Brain microvascular endothelial cell (primary cell): Measurements from ENCODE around the gene FAM50B.

Source experiments
- DNase-seq: peaks from one replicate; pipeline ENCODE4 v3.0.0-alpha.2; 2020
- H3K27ac ChIP-seq: fragments of 250-450 bp; sonication (Bioruptor Pico); 2 replicates; pipeline ENCODE4 v1.5.1; 2020; ENCODE audit warnings: mild to moderate bottlenecking, moderate library complexity
- H3K27me3 ChIP-seq: fragments of 250-450 bp; sonication (Bioruptor Pico); replicated peaks from 2 replicates; pipeline ENCODE4 v1.5.1; 2020; ENCODE audit warnings: mild to moderate bottlenecking
- H3K36me3 ChIP-seq: fragments of 250-450 bp; sonication (Bioruptor Pico); replicated peaks from 2 replicates; pipeline ENCODE4 v1.5.1; 2020; ENCODE audit warnings: mild to moderate bottlenecking
- H3K4me3 ChIP-seq: 2 replicates; pipeline ENCODE4 v1.5.1; 2011; ENCODE audit warnings: low read depth, mild to moderate bottlenecking, control low read depth, low read length, moderate library complexity
- in situ Hi-C: cut with HindIII; loops from 2 replicates; pipeline ENCODE4 v1.10.0; 2017; ENCODE audit warnings: low sequenced_read_pairs, low pct_ligation_motif_present
- TF ChIP-seq, protein P1 (sequence below): IDR thresholded peaks from 2 replicates; pipeline ENCODE4 v1.5.1; 2011; ENCODE audit warnings: low read depth, mild to moderate bottlenecking, moderate library complexity, low read length, control low read depth, inconsistent platforms; ENCODE audit errors: missing control alignments

FAM50B gene

DNA sequence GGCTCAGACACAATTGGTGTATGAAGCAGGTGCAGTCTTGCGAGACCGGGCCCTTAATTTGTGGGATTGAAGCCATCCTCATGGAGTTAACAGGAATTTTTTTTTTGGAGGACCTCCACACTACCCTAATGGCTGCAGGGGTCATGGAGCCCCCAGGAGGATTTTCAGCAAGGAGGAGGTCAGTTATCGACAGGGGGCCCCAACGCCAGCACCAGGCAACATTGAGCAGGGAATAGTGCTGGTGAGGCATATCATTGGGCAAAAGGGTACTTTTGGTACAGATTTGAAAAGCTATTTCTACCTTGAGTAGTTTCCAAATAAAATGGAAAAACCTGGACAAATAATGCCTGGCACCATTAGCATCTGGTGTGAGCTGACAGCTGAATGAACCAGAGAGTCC lies 6.7 kb downstream of the FAM50B start:
- TF ChIP-seq, protein P1, sequence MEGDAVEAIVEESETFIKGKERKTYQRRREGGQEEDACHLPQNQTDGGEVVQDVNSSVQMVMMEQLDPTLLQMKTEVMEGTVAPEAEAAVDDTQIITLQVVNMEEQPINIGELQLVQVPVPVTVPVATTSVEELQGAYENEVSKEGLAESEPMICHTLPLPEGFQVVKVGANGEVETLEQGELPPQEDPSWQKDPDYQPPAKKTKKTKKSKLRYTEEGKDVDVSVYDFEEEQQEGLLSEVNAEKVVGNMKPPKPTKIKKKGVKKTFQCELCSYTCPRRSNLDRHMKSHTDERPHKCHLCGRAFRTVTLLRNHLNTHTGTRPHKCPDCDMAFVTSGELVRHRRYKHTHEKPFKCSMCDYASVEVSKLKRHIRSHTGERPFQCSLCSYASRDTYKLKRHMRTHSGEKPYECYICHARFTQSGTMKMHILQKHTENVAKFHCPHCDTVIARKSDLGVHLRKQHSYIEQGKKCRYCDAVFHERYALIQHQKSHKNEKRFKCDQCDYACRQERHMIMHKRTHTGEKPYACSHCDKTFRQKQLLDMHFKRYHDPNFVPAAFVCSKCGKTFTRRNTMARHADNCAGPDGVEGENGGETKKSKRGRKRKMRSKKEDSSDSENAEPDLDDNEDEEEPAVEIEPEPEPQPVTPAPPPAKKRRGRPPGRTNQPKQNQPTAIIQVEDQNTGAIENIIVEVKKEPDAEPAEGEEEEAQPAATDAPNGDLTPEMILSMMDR: no peak
- Histone ChIP-seq H3K36me3 (no peaks in the 10 kb centered on the region), H3K27me3 (no peaks in the 10 kb centered on the region), H3K27ac (no peak overlapping the region), H3K4me3 (no peak overlapping the region)
- DNase-seq: no peak
- in situ Hi-C loops: no loop called here

DNA sequence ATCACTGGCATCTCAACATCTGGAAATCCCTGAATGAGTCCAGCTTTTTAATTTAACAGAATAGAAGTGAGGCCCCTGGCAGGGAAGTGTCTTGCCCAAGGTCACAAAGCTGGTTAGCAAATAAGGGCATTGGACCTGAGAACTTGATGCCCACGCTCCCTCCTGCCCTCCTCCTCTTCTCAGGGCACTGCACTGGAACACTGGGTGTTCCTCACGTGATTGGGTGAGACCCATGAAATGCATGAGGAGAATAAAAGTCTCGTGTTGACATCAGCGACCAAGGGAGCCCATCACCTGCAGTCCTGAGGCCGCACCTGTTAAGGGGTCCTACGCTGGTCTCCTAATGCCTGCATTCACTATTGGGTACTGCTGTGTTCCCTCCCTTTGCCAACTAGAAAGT lies 7.4 kb downstream of the FAM50B start:
- TF ChIP-seq, protein P1: no peak
- no peaks in the 10 kb centered on the region for H3K27me3 ChIP-seq
- no peak for DNase-seq
- no peak overlapping the region for H3K27ac ChIP-seq
- H3K36me3 ChIP-seq: no peaks in the 10 kb centered on the region
- in situ Hi-C loops: no loop called here
- H3K4me3 ChIP-seq: no peak overlapping the region

DNA sequence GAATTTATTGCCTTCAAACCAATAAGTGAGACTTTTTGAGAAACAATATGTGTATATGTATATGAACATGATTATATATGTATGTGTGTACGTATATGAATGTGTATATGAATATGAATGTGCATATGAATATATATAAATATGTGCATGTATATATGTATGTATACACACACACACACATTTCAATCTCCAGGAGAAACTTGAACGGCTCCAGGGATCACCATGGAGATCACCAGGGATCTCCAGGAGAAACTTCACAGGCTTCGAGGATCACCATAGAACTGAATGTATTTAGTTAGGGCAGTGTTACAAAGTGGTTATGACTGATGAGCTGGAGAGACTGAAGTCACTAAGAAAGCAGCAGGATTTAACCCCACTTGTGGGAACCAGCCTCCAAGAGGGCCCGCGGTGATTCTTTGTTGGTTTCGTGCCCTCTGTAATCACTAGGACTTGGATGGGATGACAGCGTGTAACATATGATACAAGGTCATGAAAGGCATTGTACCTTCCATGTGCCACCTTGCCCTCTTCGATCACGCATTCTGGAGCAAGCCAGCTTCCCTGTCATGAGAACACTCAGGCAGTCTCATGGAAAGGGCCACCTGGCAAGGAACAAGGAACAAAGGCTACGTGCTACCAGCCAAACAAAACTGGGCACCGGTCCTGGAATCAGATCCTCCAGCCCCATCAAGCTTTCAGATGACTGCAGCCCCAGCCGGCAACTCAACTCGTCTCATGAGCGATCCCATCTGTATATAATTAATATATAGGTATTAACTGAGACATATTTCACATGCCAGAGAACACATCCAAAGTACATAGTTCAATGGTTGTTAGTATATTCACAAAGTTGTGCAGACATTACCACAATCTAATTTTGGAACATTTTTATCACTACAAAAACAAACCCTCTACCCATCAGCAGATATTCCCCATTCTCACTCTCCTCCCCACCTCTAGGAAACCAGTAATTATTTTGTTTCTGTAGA lies 8.6 kb downstream of the FAM50B start:
- in situ Hi-C loops: no loop called here
- Histone ChIP-seq H3K27ac (no peak overlapping the region), H3K4me3 (no peak overlapping the region), H3K27me3 (no peaks in the 10 kb centered on the region), H3K36me3 (no peaks in the 10 kb centered on the region)
- DNase-seq: no peak
- TF ChIP-seq, protein P1: no peak

DNA sequence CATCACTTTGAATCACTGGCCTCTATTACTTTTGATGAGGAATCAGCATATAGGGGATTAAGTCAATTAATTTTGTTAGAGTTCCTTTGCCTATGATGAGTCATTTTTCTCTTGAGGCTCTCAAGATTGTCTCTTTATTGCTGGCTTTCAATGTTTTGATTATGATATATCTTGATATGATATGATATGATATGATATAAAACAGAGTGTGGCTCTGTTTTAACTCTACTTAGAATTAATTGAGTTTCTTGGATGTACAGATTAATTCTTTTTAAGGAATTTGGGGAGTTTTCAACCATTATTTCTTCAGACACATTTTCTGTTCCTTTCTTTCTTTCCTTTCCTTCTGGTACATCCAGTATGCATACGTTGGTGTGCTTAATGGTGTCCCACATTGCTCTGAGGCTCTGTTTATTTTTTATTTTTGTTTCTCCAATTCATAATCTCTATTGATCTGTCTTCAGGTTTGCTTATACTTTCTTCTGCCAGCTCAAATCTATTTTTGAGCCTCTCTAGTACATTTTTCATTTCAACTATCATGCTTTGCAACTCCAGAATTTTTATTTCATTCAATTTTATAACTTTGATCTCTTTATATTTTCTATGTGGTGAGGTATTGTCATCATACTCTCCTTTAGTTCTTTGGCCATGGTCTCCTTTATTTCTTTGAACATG lies 10.8 kb downstream of the FAM50B start:
- Histone ChIP-seq H3K36me3 (no peaks in the 10 kb centered on the region), H3K27ac (no peak overlapping the region), H3K4me3 (no peak overlapping the region), H3K27me3 (no peaks in the 10 kb centered on the region)
- no peak for DNase-seq
- in situ Hi-C loops: no loop called here
- TF ChIP-seq, protein P1: no peak

DNA sequence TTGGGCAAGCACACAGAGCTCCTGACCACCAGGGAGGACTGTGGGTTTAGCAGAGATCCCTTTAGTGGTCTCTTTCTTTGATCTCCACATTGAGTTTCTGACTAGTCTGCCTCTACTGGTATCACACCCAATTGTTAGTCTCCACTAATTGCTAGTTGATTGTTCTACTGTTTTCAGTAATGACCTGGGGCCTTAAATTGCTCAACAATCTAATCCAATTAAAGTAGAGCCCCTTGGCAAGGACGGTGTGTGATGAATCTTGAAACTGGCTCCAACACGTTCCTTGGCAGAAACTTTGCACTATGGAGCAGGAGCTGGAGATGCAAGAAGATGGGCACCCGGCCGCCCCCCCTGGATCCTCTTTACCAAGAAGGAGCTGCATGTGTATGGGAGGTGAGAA lies 12.3 kb downstream of the FAM50B start:
- TF ChIP-seq, protein P1: no peak
- Histone ChIP-seq H3K27me3 (no peaks in the 10 kb centered on the region), H3K27ac (no peak overlapping the region), H3K4me3 (no peak overlapping the region), H3K36me3 (no peaks in the 10 kb centered on the region)
- in situ Hi-C loops: no loop called here
- DNase-seq: no peak
